Prostate gland (tissue), 2 donors: ENCODE data around the gene CYP11A1. TPM values are rescaled to one million over a fixed set of nuclear protein-coding genes. Genes with fewer than 3 reads are reported as not detected.

Experiments used
- DNase-seq: peaks from one replicate; pipeline ENCODE4 v3.0.0-alpha.2; 2019; ENCODE audit warnings: low spot score
- H3K27ac ChIP-seq, 2 donors: fragments of 200-600 bp; sonication (generic); 2 replicates each; pipeline ENCODE4 v1.5.1; 2017 to 2019
- H3K27me3 ChIP-seq: fragments of 200-600 bp; sonication (generic); replicated peaks from 2 replicates; pipeline ENCODE4 v1.5.1; 2019; ENCODE audit not compliant: insufficient read depth
- H3K36me3 ChIP-seq, 2 donors: fragments of 200-600 bp; sonication (generic); 1 replicate in 1 of 2; 2 replicates in 1 of 2; pipeline versions ENCODE4 v1.5.1 to v1.8.1; 2017 to 2019
- H3K4me1 ChIP-seq: fragments of 200-600 bp; sonication (generic); replicated peaks from 2 replicates; pipeline ENCODE4 v1.5.1; 2019
- H3K4me3 ChIP-seq, 2 donors: fragments of 200-600 bp; sonication (generic); 2 replicates each; pipeline ENCODE4 v1.5.1; 2017 to 2019
- H3K9me3 ChIP-seq: fragments of 200-600 bp; sonication (generic); 2 replicates; pipeline ENCODE4 v1.5.1; 2017
- CTCF ChIP-seq, 4 experiments: fragments of 200-600 bp in 2 of 4; fragments of 450-650 bp in 2 of 4; sonication (generic) in 2 of 4; IDR thresholded peaks; 1 replicate in 3 of 4; 2 replicates in 1 of 4; pipeline ENCODE4 v1.5.1; 2016 to 2019; ENCODE audit warnings: antibody characterized with exemption in 4 of 4, mild to moderate bottlenecking in 2 of 4, moderate library complexity in 2 of 4
- POLR2A ChIP-seq: fragments of 450-650 bp; IDR thresholded peaks from one replicate; pipeline ENCODE4 v1.6.1; 2016; ENCODE audit warnings: antibody characterized with exemption, mild to moderate bottlenecking
- POLR2AphosphoS5 ChIP-seq: sonication (generic); formaldehyde crosslinking; IDR thresholded peaks from one replicate; pipeline ENCODE4 v1.6.1; 2017; ENCODE audit warnings: antibody characterized with exemption
- WGBS: methylation state at CpG from one replicate; pipeline ENCODE4 v1.1.5; 2018; 5-methylcytosine and 5-hydroxymethylcytosine counted together
- intact Hi-C: fragments of 100-400 bp; cut with DNase I; formaldehyde crosslinking; loops from one replicate; pipeline ENCODE4 v1.14.2; 2022
- total RNA-seq, 2 donors: library from RNA; depleted of rRNA; stranded (reverse); fragments of >200 nt; gene quantifications; one replicate each; pipeline ENCODE4 v1.1.0, GENCODE V29; 2016

The CYP11A1 gene
- total RNA-seq, 2 donors from 2014 or later = 0.87 to 45.9 TPM

GRCh38 chr15:74314795-74315438 is 52.5 kb downstream of the CYP11A1 start:
- Histone ChIP-seq H3K9me3 (no peaks in the 10 kb centered on the region), H3K27me3 (no peaks in the 10 kb centered on the region), H3K4me3 (no peak overlapping the region), H3K27ac (no peak overlapping the region), H3K4me1 (no peaks in the 10 kb centered on the region), H3K36me3 (no peaks in the 10 kb centered on the region)
- WGBS = 66% methylated on average over 13 of the region's 13 CpGs
- no peak for DNase-seq
- intact Hi-C loops = loop anchor here (5.0 kb wide), 1 partner anchor 263 kb away; no protein-coding TSS in a partner anchor
- no peak for TF ChIP-seq POLR2AphosphoS5
- TF ChIP-seq CTCF (IDR thresholded peaks at IDR 0.05) = no peak
- no peak for TF ChIP-seq POLR2A

GRCh38 chr15:74313889-74314288 is 53.6 kb downstream of the CYP11A1 start:
- no peaks in the 10 kb centered on the region for H3K27me3 ChIP-seq
- TF ChIP-seq CTCF (IDR thresholded peaks at IDR 0.05) (no peak), POLR2A (no peak), POLR2AphosphoS5 (no peak)
- H3K36me3 ChIP-seq = no peaks in the 10 kb centered on the region
- WGBS = 88% methylated on average over 7 of the region's 7 CpGs
- H3K4me1 ChIP-seq = no peaks in the 10 kb centered on the region
- no peak for DNase-seq
- intact Hi-C loops = no loop called here
- no peak overlapping the region for H3K4me3 ChIP-seq
- H3K9me3 ChIP-seq = no peaks in the 10 kb centered on the region
- no peak overlapping the region for H3K27ac ChIP-seq

GRCh38 chr15:74312445-74313007 is 54.9 kb downstream of the CYP11A1 start:
- 59% methylated on average over 9 of the region's 9 CpGs for WGBS
- intact Hi-C loops = no loop called here
- Histone ChIP-seq H3K36me3 (no peaks in the 10 kb centered on the region), H3K27ac (no peak overlapping the region), H3K27me3 (no peaks in the 10 kb centered on the region), H3K9me3 (no peaks in the 10 kb centered on the region), H3K4me1 (no peaks in the 10 kb centered on the region), H3K4me3 (no peak overlapping the region)
- DNase-seq = no peak
- TF ChIP-seq CTCF (IDR thresholded peaks at IDR 0.05) (no peak), POLR2A (no peak), POLR2AphosphoS5 (no peak)

GRCh38 chr15:74311734-74312444 is 55.6 kb downstream of the CYP11A1 start:
- 59% methylated on average over 13 of the region's 13 CpGs for WGBS
- intact Hi-C loops = no loop called here

More at GRCh38 chr15:74311734-74312444, 55.6 kb downstream of the CYP11A1 start:
- H3K4me1 ChIP-seq = no peaks in the 10 kb centered on the region
- no peaks in the 10 kb centered on the region for H3K36me3 ChIP-seq
- no peak overlapping the region for H3K4me3 ChIP-seq
- no peaks in the 10 kb centered on the region for H3K9me3 ChIP-seq
- H3K27ac ChIP-seq = no peak overlapping the region
- TF ChIP-seq CTCF (IDR thresholded peaks at IDR 0.05) (peak in 3 of 4 experiments; percentile 9 to 19 (median 9)), POLR2AphosphoS5 (no peak)
- H3K27me3 ChIP-seq = no peaks in the 10 kb centered on the region
- no peak for DNase-seq
